HCT116 (cell line): Measurements from ENCODE around the gene FBXL19. TPM values are rescaled to one million over a fixed set of nuclear protein-coding genes. Genes with fewer than 3 reads are reported as not detected.
A peak's percentile ranks its signal among the peaks of the same experiment; 100 is the strongest.

Experiments used
- ATAC-seq: fragments of 200-7000 bp; cut with Tn5 transposase; 2 replicates; pipeline ENCODE4 v1.9.1; 2020; ENCODE audit warnings: mild to moderate bottlenecking, moderate library complexity
- BruUV-seq: library from RNA; stranded (reverse); fragments of 400-500 nt; replicated peaks from 2 replicates; lab custom pipeline; 2021; lab: Mats Ljungman, UMichigan
- CTCF ChIA-PET: fragments of 300-600 bp; sonication (Branson Sonifier 250); formaldehyde crosslinking; loops from one replicate; lab custom pipeline; 2021; ENCODE audit warnings: antibody characterized with exemption; lab: Charles Lee
- POLR2A ChIA-PET: fragments of 300-600, 350-600 bp; sonication (Branson Sonifier 250); formaldehyde crosslinking; loops from one replicate; lab custom pipeline; 2021; ENCODE audit warnings: antibody characterized with exemption; lab: Charles Lee
- RAD21 ChIA-PET, 2 experiments: fragments of 300-600 bp; sonication (Branson Sonifier 250); formaldehyde crosslinking; loops; one replicate each; lab custom pipeline; 2023; ENCODE audit warnings: low total read pairs in 2 of 2; ENCODE audit not compliant: uncharacterized antibody in 2 of 2, unreplicated experiment in 2 of 2, low non-redundant PET in 1 of 2; lab: Charles Lee
- DNase-seq: peaks from one replicate; pipeline ENCODE4 v3.0.0-alpha.2; 2010; ENCODE audit warnings: low read depth, low spot score
- H2AFZ ChIP-seq: fragments of 200-600 bp; shearing (Covaris generic), sonication (generic); 2 replicates; pipeline ENCODE4 v1.6.1; 2017; ENCODE audit warnings: low read depth, mixed run types, mixed read lengths, antibody characterized with exemption, low read length; ENCODE audit not compliant: poor library complexity, severe bottlenecking
- H3K27ac ChIP-seq: 2 replicates; pipeline ENCODE4 v1.5.1; 2012; ENCODE audit warnings: low read depth, low read length
- H3K27me3 ChIP-seq: fragments of 200-600 bp; sonication (generic); 2 replicates; pipeline ENCODE4 v1.6.1; 2016; ENCODE audit warnings: mixed run types, low read length, mixed read lengths; ENCODE audit not compliant: insufficient read depth
- H3K36me3 ChIP-seq, 2 experiments: fragments of 200-500 bp in 1 of 2; fragments of 200-600 bp in 1 of 2; sonication (Bioruptor generic) in 1 of 2; sonication (generic) in 1 of 2; 2 replicates each; pipeline versions ENCODE4 v1.5.1 to v1.6.1; 2014 to 2016; ENCODE audit warnings: low read length in 2 of 2, inconsistent platforms in 1 of 2, mixed read lengths in 1 of 2, mixed run types in 1 of 2; ENCODE audit not compliant: insufficient read depth in 2 of 2, control insufficient read depth in 1 of 2
- H3K4me1 ChIP-seq, 2 experiments: fragments of 200-600 bp in 1 of 2; sonication (generic) in 1 of 2; 2 replicates each; pipeline versions ENCODE4 v1.5.1 to v1.6.1; 2012 to 2017; ENCODE audit warnings: low read length in 2 of 2, inconsistent platforms in 1 of 2, mild to moderate bottlenecking in 1 of 2, mixed read lengths in 1 of 2, mixed run types in 1 of 2, moderate library complexity in 1 of 2; ENCODE audit not compliant: insufficient read depth in 2 of 2, control insufficient read depth in 1 of 2
- H3K4me2 ChIP-seq: fragments of 200-600 bp; sonication (generic); 2 replicates; pipeline ENCODE4 v1.6.1; 2017; ENCODE audit warnings: mixed run types, low read length, mixed read lengths
- H3K4me3 ChIP-seq, 2 experiments: fragments of 200-600 bp in 1 of 2; sonication (generic) in 1 of 2; replicated peaks in 1 of 2; 2 replicates each; pipeline ENCODE4 v1.5.1; 2011 to 2016; ENCODE audit warnings: low read length in 2 of 2, control low read depth in 1 of 2, low read depth in 1 of 2, mild to moderate bottlenecking in 1 of 2, mixed read lengths in 1 of 2, mixed run types in 1 of 2
- H3K79me2 ChIP-seq: fragments of 200-600 bp; sonication (generic); 2 replicates; pipeline ENCODE4 v1.6.1; 2017; ENCODE audit warnings: mild to moderate bottlenecking, mixed run types, low read length, moderate library complexity, mixed read lengths; ENCODE audit not compliant: insufficient read depth
- H3K9ac ChIP-seq: fragments of 200-600 bp; sonication (generic); 2 replicates; pipeline ENCODE4 v1.6.1; 2016; ENCODE audit warnings: low read length, mixed read lengths
- H3K9me2 ChIP-seq: fragments of 200-600 bp; sonication (generic), shearing (Covaris generic); 2 replicates; pipeline ENCODE4 v1.6.1; 2017; ENCODE audit warnings: mixed run types, mild to moderate bottlenecking, moderate library complexity; ENCODE audit not compliant: insufficient read depth
- H3K9me3 ChIP-seq, 2 experiments: fragments of 200-500 bp in 1 of 2; fragments of 200-600 bp in 1 of 2; sonication (Bioruptor generic) in 1 of 2; sonication (generic) in 1 of 2; 2 replicates each; pipeline ENCODE4 v1.6.1; 2014 to 2017; ENCODE audit warnings: low read length in 2 of 2, mixed read lengths in 2 of 2, inconsistent platforms in 1 of 2, low read depth in 1 of 2, mild to moderate bottlenecking in 1 of 2, mixed run types in 1 of 2, moderate library complexity in 1 of 2; ENCODE audit not compliant: control insufficient read depth in 1 of 2, insufficient read depth in 1 of 2
- H4K20me1 ChIP-seq: fragments of 200-600 bp; sonication (generic), shearing (Covaris generic); 2 replicates; pipeline ENCODE4 v1.6.1; 2017; ENCODE audit warnings: mixed run types, mild to moderate bottlenecking, moderate library complexity; ENCODE audit not compliant: insufficient read depth
- ATF3 ChIP-seq: IDR thresholded peaks from 2 replicates; pipeline ENCODE4 v1.6.1; 2012
- CEBPB ChIP-seq: IDR thresholded peaks from 2 replicates; pipeline ENCODE4 v1.6.1; 2012; ENCODE audit warnings: low read depth
- EGR1 ChIP-seq: IDR thresholded peaks from 2 replicates; pipeline ENCODE4 v1.6.1; 2012; ENCODE audit warnings: low read depth
- EZH2 ChIP-seq: fragments of 200-600 bp; sonication (generic); IDR thresholded peaks from 2 replicates; pipeline ENCODE4 v1.6.1; 2017; ENCODE audit warnings: antibody characterized with exemption, mixed run types
- FOSL1 ChIP-seq: IDR thresholded peaks from 2 replicates; pipeline ENCODE4 v1.6.1; 2012; ENCODE audit warnings: low read depth
- POLR2A ChIP-seq: IDR thresholded peaks from 2 replicates; pipeline ENCODE4 v1.7.0; 2011; ENCODE audit warnings: borderline replicate concordance; ENCODE audit not compliant: insufficient read depth, insufficient read length; ENCODE audit errors: extremely low read depth
- REST ChIP-seq: IDR thresholded peaks from 2 replicates; pipeline ENCODE4 v1.6.1; 2012; ENCODE audit warnings: low read depth
- SIN3A ChIP-seq: IDR thresholded peaks from 2 replicates; pipeline ENCODE4 v1.6.1; 2012; ENCODE audit warnings: low read depth
- SP1 ChIP-seq: IDR thresholded peaks from 2 replicates; pipeline ENCODE4 v1.6.1; 2012; ENCODE audit warnings: low read depth
- SRF ChIP-seq: IDR thresholded peaks from 2 replicates; pipeline ENCODE4 v1.6.1; 2012; ENCODE audit warnings: low read depth
- TCF7L2 ChIP-seq: IDR thresholded peaks from 2 replicates; pipeline ENCODE4 v1.7.0; 2011; ENCODE audit warnings: borderline replicate concordance, inconsistent platforms; ENCODE audit not compliant: insufficient read depth, insufficient read length; ENCODE audit errors: extremely low read depth
- YY1 ChIP-seq: IDR thresholded peaks from 2 replicates; pipeline ENCODE4 v1.6.1; 2011; ENCODE audit warnings: low read length, low read depth, moderate library complexity, mild to moderate bottlenecking; ENCODE audit not compliant: insufficient replicate concordance; ENCODE audit errors: extremely low read depth
- ZNF274 ChIP-seq: fragments of 200-500 bp; sonication (Bioruptor generic); IDR thresholded peaks from 2 replicates; pipeline ENCODE4 v1.6.1; 2014; ENCODE audit warnings: mild to moderate bottlenecking, low read depth, low read length, inconsistent platforms
- intact Hi-C: fragments of 100-400 bp; cut with micrococcal nuclease; formaldehyde crosslinking; loops from 2 replicates; pipeline ENCODE4 v1.10.0; 2022
- total RNA-seq: library from RNA; stranded (reverse); gene quantifications from one replicate; pipeline ENCODE4 v1.2.1, GENCODE V29; 2021; ENCODE audit not compliant: unreplicated experiment
- TF ChIP-seq, protein P1 (sequence below): IDR thresholded peaks from 2 replicates; pipeline ENCODE4 v1.6.1; 2011; ENCODE audit warnings: mild to moderate bottlenecking, low read length, moderate library complexity; ENCODE audit not compliant: insufficient replicate concordance; ENCODE audit errors: extremely low read depth
- TF ChIP-seq, protein P2 (sequence below): IDR thresholded peaks from 2 replicates; pipeline ENCODE4 v1.6.1; 2012

Gene FBXL19
- total RNA-seq, 1 experiment from 2014 or later, result 45.2 TPM

- Histone ChIP-seq H3K27me3 (no peaks in the 10 kb centered on the region), H3K79me2 (peaks cover 6% of the 10 kb centered on the region; the same call in 1 of the 2 replicates), H3K27ac (no peak overlapping the region), H4K20me1 (no peaks in the 10 kb centered on the region), H3K4me3 (no peak overlapping the region), H2AFZ (no peak overlapping the region), H3K9me3 (no peaks in the 10 kb centered on the region), H3K4me1 (no peaks in the 10 kb centered on the region), H3K36me3 (peaks cover 57 to 64% of the 10 kb centered on the region in 2 experiments), H3K9me2 (no peaks in the 10 kb centered on the region), H3K4me2 (no peak overlapping the region), H3K9ac (no peak overlapping the region)
- TF ChIP-seq EGR1 (no peak), SRF (no peak), YY1 (no peak), REST (no peak), ZNF274 (no peak), TCF7L2 (no peak), FOSL1 (no peak), SIN3A (no peak), EZH2 (no peak), ATF3 (no peak), POLR2A (no peak), CEBPB (no peak), SP1 (no peak)
- TF ChIP-seq, protein P1, sequence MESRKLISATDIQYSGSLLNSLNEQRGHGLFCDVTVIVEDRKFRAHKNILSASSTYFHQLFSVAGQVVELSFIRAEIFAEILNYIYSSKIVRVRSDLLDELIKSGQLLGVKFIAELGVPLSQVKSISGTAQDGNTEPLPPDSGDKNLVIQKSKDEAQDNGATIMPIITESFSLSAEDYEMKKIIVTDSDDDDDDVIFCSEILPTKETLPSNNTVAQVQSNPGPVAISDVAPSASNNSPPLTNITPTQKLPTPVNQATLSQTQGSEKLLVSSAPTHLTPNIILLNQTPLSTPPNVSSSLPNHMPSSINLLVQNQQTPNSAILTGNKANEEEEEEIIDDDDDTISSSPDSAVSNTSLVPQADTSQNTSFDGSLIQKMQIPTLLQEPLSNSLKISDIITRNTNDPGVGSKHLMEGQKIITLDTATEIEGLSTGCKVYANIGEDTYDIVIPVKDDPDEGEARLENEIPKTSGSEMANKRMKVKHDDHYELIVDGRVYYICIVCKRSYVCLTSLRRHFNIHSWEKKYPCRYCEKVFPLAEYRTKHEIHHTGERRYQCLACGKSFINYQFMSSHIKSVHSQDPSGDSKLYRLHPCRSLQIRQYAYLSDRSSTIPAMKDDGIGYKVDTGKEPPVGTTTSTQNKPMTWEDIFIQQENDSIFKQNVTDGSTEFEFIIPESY, result no peak
- TF ChIP-seq, protein P2, sequence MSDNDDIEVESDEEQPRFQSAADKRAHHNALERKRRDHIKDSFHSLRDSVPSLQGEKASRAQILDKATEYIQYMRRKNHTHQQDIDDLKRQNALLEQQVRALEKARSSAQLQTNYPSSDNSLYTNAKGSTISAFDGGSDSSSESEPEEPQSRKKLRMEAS, result no peak
- intact Hi-C loops, result no loop called here
- CTCF ChIA-PET, result no interaction called here
- no TSS peak for BruUV-seq
- POLR2A ChIA-PET, result no interaction called here
- ATAC-seq, result peak; percentile 47
- RAD21 ChIA-PET, result no interaction called here
- no peak for DNase-seq
Observed at GRCh38 chr16:30965436-30965835, 42.1 kb downstream of the FBXL19 start.
